IPS-15b (cell line): ENCODE data around the gene LRRC74B.
"Not testable (repeated sequence)": the region's sequence is repeated elsewhere in the genome, so short reads cannot be mapped to it uniquely, and the experiment has no call there.

Experiments used
- H3K27me3 ChIP-seq: one replicate; pipeline ENCODE4 v1.6.1; 2013; ENCODE audit warnings: low read length; ENCODE audit not compliant: control insufficient read depth, insufficient read depth
- H3K36me3 ChIP-seq: one replicate; pipeline ENCODE4 v1.6.1; 2013; ENCODE audit warnings: low read length; ENCODE audit not compliant: control insufficient read depth, insufficient read depth
- H3K4me1 ChIP-seq: one replicate; pipeline ENCODE4 v1.6.1; 2013; ENCODE audit warnings: mild to moderate bottlenecking, low read length; ENCODE audit not compliant: control insufficient read depth, insufficient read depth
- H3K4me3 ChIP-seq: one replicate; pipeline ENCODE4 v1.5.1; 2013; ENCODE audit warnings: low read depth, low read length
- H3K9ac ChIP-seq: one replicate; pipeline ENCODE4 v1.6.1; 2013; ENCODE audit warnings: low read depth, mild to moderate bottlenecking, low read length
- H3K9me3 ChIP-seq: one replicate; pipeline ENCODE4 v1.6.1; 2013; ENCODE audit warnings: mild to moderate bottlenecking, low read length; ENCODE audit not compliant: control insufficient read depth, insufficient read depth

LRRC74B gene

DNA sequence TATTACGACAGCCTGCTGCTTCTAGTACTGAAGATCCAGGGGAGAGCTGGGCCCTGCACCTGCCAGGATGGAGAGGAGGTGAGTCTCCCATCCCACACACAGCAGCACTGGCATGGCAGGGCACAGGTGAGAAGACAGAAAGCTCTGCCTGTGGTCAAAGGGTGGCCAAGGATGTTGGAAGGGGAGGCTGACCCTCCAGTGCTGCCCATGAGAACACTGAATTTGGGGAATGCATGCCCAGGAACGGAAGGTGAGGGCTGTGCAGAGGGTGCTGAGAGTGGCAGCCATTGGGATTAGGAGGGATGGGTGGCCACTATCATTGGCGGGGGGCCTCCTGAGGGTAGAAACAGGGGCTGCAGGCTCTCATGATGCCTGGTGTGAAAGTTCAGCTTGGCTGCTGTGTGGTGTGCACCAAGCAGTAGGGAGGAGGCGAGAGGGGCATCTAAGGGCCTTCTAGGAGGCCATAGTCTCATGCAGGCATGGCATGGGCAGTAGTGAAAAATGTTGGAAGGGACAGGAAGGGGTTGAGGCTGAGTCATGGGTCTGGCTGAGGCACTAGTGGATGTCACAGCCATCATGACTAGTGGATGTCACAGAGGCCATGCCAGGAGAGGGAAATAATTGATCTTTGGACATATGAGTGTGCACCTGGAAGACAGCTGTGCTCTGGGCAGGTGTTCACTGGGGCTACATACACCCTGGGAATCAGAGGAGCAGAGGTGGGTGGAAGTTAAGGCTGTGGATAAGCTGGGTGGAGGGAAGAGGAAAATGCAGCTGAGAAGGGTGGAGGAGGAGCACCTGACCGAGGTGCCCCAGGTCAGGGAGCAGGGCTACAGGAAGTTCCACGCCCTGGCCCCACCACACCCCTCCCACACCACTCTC is 2.5 kb upstream of the LRRC74B start:
- no peak overlapping the region for H3K9ac ChIP-seq
- H3K36me3 ChIP-seq, result no peaks in the 10 kb centered on the region
- H3K9me3 ChIP-seq, result no peaks in the 10 kb centered on the region
- peaks cover 2% of the 10 kb centered on the region for H3K4me1 ChIP-seq
- H3K4me3 ChIP-seq, result no peak overlapping the region
- H3K27me3 ChIP-seq, result peaks cover 4% of the 10 kb centered on the region

DNA sequence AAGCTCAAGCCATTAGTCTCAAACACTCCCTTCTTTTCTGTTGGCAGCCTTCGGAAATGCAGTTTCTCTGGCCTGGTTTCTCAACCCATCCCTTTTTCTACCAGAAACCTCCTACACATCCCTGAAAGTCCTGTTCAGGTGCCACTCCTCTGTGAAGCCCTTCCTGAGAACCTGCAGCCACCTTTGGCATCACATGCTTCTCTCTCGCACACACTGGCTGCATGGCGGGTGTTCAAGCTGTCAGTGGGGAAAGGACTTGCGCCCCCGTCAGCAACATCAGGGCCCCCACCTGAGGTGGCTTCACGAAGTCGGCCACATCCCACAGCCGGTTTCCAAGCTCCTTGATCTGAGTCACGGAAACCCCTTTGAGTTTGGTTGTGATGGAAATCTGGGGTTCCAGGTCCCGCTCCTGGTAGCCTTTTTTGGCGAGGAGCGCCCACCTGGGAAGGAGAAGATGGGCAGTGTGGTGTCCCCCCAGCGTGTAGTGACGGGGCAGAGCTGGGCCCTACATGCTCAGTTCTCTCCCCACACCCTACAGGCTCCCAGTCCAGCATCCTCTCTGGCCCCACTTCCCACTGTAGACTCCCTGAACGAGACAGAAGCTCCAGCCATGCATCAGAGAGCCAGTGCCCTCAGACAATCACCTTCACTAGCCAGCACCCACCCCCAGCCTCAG is 1.7 kb upstream of the LRRC74B start:
- peaks cover 4% of the 10 kb centered on the region for H3K27me3 ChIP-seq
- no peaks in the 10 kb centered on the region for H3K9me3 ChIP-seq
- H3K9ac ChIP-seq, result no peak overlapping the region
- H3K36me3 ChIP-seq, result no peaks in the 10 kb centered on the region
- no peak overlapping the region for H3K4me3 ChIP-seq
- H3K4me1 ChIP-seq, result peaks cover 2% of the 10 kb centered on the region

DNA sequence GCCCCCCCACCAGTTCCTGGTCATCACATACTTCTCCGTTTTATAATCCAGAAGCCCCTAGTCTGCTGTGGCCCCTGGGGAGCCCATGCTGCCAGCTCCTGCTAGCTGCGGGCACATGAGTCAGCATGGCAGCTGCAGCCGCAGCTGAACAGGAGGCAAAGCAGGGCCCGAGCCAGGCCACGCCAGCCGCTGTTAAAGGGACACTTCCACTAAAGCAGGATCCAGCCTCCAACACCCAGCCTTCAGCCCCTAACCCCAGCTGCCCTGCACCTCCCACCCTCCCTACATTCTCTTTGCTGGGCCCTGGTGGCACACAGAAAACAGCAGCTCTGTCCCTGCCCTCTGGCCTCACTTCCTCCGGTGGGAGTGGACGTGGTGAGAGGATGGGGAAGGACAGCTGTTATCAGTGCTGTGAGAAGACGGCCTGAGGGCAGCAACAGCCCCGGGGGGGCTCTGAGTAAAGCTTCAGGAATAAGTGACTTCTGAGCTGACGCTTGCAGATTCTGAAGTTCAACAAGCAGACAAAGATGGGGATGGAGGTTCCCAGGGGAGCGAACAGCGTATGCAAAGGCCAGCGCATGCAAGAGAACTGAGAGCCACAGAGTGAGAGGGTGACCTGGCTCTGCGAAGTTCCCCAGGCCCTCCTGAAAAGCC is 688 bp upstream of the LRRC74B start:
- H3K4me1 ChIP-seq, result peaks cover 2% of the 10 kb centered on the region
- peak overlapping the region; percentile 90 for H3K4me3 ChIP-seq
- no peaks in the 10 kb centered on the region for H3K36me3 ChIP-seq
- no peaks in the 10 kb centered on the region for H3K9me3 ChIP-seq
- H3K27me3 ChIP-seq, result peaks cover 4% of the 10 kb centered on the region
- no peak overlapping the region for H3K9ac ChIP-seq

GRCh38 chr22:21047035-21047661 is 1.4 kb downstream of the LRRC74B start:
- peaks cover 8% of the 10 kb centered on the region for H3K4me1 ChIP-seq
- H3K27me3 ChIP-seq, result peaks cover 4% of the 10 kb centered on the region
- no peak overlapping the region for H3K9ac ChIP-seq
- no peak overlapping the region for H3K4me3 ChIP-seq
- no peaks in the 10 kb centered on the region for H3K9me3 ChIP-seq
- H3K36me3 ChIP-seq, result no peaks in the 10 kb centered on the region

GRCh38 chr22:21047730-21048129 is 2.0 kb downstream of the LRRC74B start:
- Histone ChIP-seq H3K27me3 (peaks cover 4% of the 10 kb centered on the region), H3K9me3 (no peaks in the 10 kb centered on the region), H3K4me3 (no peak overlapping the region), H3K9ac (no peak overlapping the region), H3K4me1 (peaks cover 8% of the 10 kb centered on the region), H3K36me3 (no peaks in the 10 kb centered on the region)

- not testable (repeated sequence) for H3K27me3 ChIP-seq, H3K9me3 ChIP-seq, H3K4me1 ChIP-seq, H3K36me3 ChIP-seq, H3K9ac ChIP-seq, H3K4me3 ChIP-seq
These were observed 2.7 kb downstream of the LRRC74B start for GRCh38 chr22:21048448-21048847.

DNA sequence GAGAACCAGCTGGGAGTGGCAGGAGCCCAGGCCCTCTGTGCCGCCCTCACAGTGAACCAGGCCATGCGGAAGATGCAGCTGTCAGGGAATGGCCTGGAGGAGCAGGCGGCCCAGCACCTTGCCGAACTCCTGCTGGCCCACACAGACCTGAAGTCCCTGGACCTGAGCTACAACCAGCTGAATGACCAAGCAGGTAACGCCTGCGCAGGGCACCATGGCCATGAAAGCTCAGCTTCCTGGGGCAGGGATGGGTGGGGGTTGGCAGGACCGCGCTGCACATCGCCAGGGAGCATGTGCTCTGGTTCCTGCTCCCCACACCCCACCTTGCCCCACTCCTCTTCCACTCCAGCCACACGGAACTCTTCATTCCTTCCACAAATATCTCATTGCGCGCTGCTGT is 3.2 kb downstream of the LRRC74B start:
- not testable (repeated sequence) for H3K9me3 ChIP-seq, H3K4me1 ChIP-seq, H3K9ac ChIP-seq

GRCh38 chr22:21051145-21051830 is 5.5 kb downstream of the LRRC74B start:
- Histone ChIP-seq H3K9ac (no peak overlapping the region), H3K27me3 (no peaks in the 10 kb centered on the region), H3K4me1 (peaks cover 10% of the 10 kb centered on the region), H3K36me3 (no peaks in the 10 kb centered on the region), H3K9me3 (no peaks in the 10 kb centered on the region), H3K4me3 (no peak overlapping the region)

More for the DNA sequence above, 3.2 kb downstream of the LRRC74B start:
- not testable (repeated sequence) for H3K4me3 ChIP-seq, H3K27me3 ChIP-seq, H3K36me3 ChIP-seq

- no peak overlapping the region for H3K4me3 ChIP-seq
- H3K27me3 ChIP-seq, result no peaks in the 10 kb centered on the region
- H3K4me1 ChIP-seq, result peaks cover 10% of the 10 kb centered on the region
- no peak overlapping the region for H3K9ac ChIP-seq
- H3K36me3 ChIP-seq, result no peaks in the 10 kb centered on the region
- no peaks in the 10 kb centered on the region for H3K9me3 ChIP-seq
These were observed 6.2 kb downstream of the LRRC74B start for GRCh38 chr22:21051831-21052400.

GRCh38 chr22:21052715-21053459 is 7.1 kb downstream of the LRRC74B start:
- Histone ChIP-seq H3K4me3 (no peak overlapping the region), H3K4me1 (peaks cover 10% of the 10 kb centered on the region), H3K9ac (no peak overlapping the region), H3K36me3 (no peaks in the 10 kb centered on the region), H3K9me3 (no peaks in the 10 kb centered on the region), H3K27me3 (no peaks in the 10 kb centered on the region)
